DOHH2 (cell line): ENCODE results near the gene AHCY.
"Not testable (repeated sequence)": the region's sequence is repeated elsewhere in the genome, so short reads cannot be mapped to it uniquely, and the experiment has no call there.

Experiments used
- H3F3A ChIP-seq: fragments of 200-600 bp; sonication (generic), shearing (Covaris generic); 2 replicates; pipeline ENCODE4 v1.6.0; 2016; ENCODE audit warnings: antibody characterized with exemption, mild to moderate bottlenecking; ENCODE audit not compliant: control insufficient read depth, insufficient read depth
- H3K27ac ChIP-seq: fragments of 200-600 bp; sonication (generic); 2 replicates; pipeline ENCODE4 v1.5.1; 2014; ENCODE audit warnings: low read depth, mild to moderate bottlenecking, low read length, moderate library complexity
- H3K27me3 ChIP-seq: fragments of 200-600 bp; sonication (generic); 2 replicates; pipeline ENCODE4 v1.6.1; 2014; ENCODE audit warnings: mild to moderate bottlenecking, low read length, mixed read lengths; ENCODE audit not compliant: control insufficient read depth
- H3K36me3 ChIP-seq: fragments of 200-600 bp; sonication (generic); 2 replicates; pipeline ENCODE4 v1.6.1; 2014; ENCODE audit warnings: mild to moderate bottlenecking, low read length, moderate library complexity, mixed read lengths; ENCODE audit not compliant: control insufficient read depth
- H3K4me1 ChIP-seq: fragments of 200-600 bp; sonication (generic); 2 replicates; pipeline ENCODE4 v1.6.1; 2014; ENCODE audit warnings: mild to moderate bottlenecking, low read length, mixed read lengths; ENCODE audit not compliant: control insufficient read depth
- H3K4me2 ChIP-seq: fragments of 200-600 bp; sonication (generic); 2 replicates; pipeline ENCODE4 v1.6.0; 2014; ENCODE audit warnings: mild to moderate bottlenecking, low read length, moderate library complexity
- H3K4me3 ChIP-seq: fragments of 200-600 bp; sonication (generic); 2 replicates; pipeline ENCODE4 v1.5.1; 2014; ENCODE audit warnings: mild to moderate bottlenecking, low read length, mixed read lengths
- H3K79me2 ChIP-seq: fragments of 200-600 bp; sonication (generic); 2 replicates; pipeline ENCODE4 v1.6.1; 2014; ENCODE audit warnings: mild to moderate bottlenecking, low read length, mixed read lengths; ENCODE audit not compliant: control insufficient read depth
- H3K9me2 ChIP-seq: fragments of 200-600 bp; sonication (generic); replicated peaks from 2 replicates; pipeline ENCODE4 v1.6.1; 2014; ENCODE audit warnings: mild to moderate bottlenecking, low read length, mixed read lengths; ENCODE audit not compliant: control insufficient read depth
- H3K9me3 ChIP-seq: fragments of 200-600 bp; sonication (generic); 2 replicates; pipeline ENCODE4 v1.6.1; 2014; ENCODE audit warnings: antibody characterized with exemption, low read length, mixed read lengths; ENCODE audit not compliant: control insufficient read depth, insufficient read depth
- H4K20me1 ChIP-seq: fragments of 200-600 bp; sonication (generic); 2 replicates; pipeline ENCODE4 v1.6.0; 2014; ENCODE audit warnings: low read depth, mild to moderate bottlenecking, antibody characterized with exemption, low read length, moderate library complexity; ENCODE audit not compliant: control insufficient read depth, insufficient read depth
- EZH2phosphoT487 ChIP-seq: fragments of 200-600 bp; sonication (generic); IDR thresholded peaks from 2 replicates; pipeline ENCODE4 v1.6.1; 2017; ENCODE audit warnings: borderline replicate concordance, mild to moderate bottlenecking, antibody characterized with exemption, low read length, moderate library complexity, mixed read lengths
- TF ChIP-seq, protein P1 (sequence below): fragments of 200-600 bp; sonication (generic); IDR thresholded peaks from one replicate; pipeline ENCODE4 v1.5.1; 2014; ENCODE audit warnings: antibody characterized with exemption, mild to moderate bottlenecking, low read depth, low read length; ENCODE audit not compliant: poor library complexity, severe bottlenecking

AHCY gene

DNA sequence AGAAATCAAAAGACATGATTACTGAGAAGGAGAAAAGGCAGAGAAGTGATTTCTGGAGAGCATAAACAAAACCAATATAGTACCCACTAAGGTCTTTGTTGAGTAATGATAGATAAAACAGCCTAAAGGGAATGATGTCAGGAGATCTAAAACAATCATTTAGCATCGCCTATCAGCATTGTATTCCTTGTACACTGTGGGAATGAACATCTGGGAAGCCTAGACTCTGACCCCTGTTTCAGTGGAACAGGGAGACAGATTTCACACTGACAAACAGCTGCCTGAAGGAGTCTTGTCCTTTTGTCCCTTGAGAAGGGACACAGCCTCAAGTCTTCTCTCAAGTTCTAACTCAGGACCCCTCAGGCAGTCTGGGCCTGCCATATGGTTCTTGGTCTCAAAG lies 60.3 kb downstream of the AHCY start:
- no peak overlapping the region for H3K4me3 ChIP-seq
- 0 out of 2 replicates have a peak, but pooled peaks cover under 1% of the 10 kb centered on the region for H3K9me3 ChIP-seq
- H4K20me1 ChIP-seq = no peaks in the 10 kb centered on the region
- no peaks in the 10 kb centered on the region for H3K36me3 ChIP-seq
- TF ChIP-seq, protein P1, sequence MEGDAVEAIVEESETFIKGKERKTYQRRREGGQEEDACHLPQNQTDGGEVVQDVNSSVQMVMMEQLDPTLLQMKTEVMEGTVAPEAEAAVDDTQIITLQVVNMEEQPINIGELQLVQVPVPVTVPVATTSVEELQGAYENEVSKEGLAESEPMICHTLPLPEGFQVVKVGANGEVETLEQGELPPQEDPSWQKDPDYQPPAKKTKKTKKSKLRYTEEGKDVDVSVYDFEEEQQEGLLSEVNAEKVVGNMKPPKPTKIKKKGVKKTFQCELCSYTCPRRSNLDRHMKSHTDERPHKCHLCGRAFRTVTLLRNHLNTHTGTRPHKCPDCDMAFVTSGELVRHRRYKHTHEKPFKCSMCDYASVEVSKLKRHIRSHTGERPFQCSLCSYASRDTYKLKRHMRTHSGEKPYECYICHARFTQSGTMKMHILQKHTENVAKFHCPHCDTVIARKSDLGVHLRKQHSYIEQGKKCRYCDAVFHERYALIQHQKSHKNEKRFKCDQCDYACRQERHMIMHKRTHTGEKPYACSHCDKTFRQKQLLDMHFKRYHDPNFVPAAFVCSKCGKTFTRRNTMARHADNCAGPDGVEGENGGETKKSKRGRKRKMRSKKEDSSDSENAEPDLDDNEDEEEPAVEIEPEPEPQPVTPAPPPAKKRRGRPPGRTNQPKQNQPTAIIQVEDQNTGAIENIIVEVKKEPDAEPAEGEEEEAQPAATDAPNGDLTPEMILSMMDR = no peak
- no peak for TF ChIP-seq EZH2phosphoT487
- no peak overlapping the region for H3K4me2 ChIP-seq
- no peaks in the 10 kb centered on the region for H3K79me2 ChIP-seq
- H3K4me1 ChIP-seq = peaks cover 32% of the 10 kb centered on the region
- H3K9me2 ChIP-seq = no peaks in the 10 kb centered on the region
- H3K27me3 ChIP-seq = no peaks in the 10 kb centered on the region
- peaks cover 11% of the 10 kb centered on the region for H3F3A ChIP-seq
- no peak overlapping the region for H3K27ac ChIP-seq

DNA sequence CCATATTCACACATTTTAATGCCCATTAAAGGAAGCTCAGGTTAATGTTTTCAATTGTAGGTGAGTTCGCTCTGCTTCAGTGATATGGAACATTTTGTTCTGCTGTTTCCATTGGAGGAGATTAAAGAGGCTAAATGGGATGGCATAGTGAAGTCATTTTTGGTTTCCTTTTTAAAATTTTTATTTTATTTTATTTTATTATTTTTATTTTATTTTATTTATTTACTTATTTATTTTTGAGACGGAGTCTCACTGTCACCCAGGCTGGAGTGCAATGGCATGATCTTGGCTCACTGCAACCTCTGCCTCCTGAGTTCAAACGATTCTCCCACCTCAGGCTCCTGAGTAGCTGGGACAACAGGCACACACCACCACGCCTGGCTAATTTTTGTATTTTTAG lies 61.1 kb downstream of the AHCY start:
- H4K20me1 ChIP-seq, H3K79me2 ChIP-seq, H3K27me3 ChIP-seq, H3K36me3 ChIP-seq, H3K27ac ChIP-seq, H3K4me3 ChIP-seq, H3K9me2 ChIP-seq, H3K9me3 ChIP-seq: not testable (repeated sequence)
- Histone ChIP-seq H3F3A (peaks cover 11% of the 10 kb centered on the region), H3K4me1 (peaks cover 32% of the 10 kb centered on the region), H3K4me2 (peak overlapping the region; percentile 80)

DNA sequence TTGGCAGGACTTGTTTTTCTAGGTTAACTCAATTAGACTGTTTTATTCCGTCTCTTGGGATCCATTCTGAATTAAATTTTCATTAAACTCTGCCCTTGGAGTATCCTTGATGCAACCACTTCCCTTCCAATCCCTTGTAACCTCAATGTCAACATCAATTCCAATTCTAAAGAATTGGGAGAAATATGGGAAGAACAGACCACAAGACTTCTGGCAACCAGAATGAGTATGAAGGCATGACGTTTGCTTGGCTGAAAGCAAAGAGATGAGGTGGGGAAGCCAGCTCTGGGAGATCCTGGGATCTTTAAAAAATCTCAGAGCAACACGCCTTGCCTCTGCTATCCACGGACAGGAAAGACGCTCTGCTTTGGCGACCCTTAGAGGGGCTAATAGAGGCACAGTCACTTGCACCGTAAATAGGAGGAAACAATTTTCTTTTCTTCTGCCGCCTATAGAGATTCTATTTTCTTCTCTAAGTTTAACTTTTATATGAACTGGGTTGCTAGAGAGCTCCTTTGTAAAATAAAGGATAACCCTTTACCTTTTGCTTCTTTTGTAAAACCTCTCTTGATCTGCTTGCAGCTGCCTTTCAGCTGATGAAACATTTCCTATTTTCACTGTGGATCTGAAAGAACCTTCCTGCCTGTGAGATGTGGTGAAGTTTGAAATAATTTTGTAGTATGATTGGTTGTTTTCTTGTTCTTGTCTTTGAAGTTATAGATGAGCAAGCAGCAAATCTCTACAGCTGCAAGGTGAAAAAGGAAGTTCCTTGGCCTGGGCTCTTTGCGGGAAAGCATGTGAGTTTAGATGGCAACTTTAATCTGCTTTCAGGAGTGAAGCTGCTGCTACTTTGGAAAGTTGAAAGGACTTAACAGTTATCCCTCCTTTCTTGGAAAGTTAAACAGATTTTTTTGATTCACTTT lies 62.2 kb downstream of the AHCY start, which contains the start of gene ASIP:
ASIP (plus strand) TSS at position 731 of the 923 bp plus-strand sequence. CDS start 18,952 bp downstream, outside the sequence.
- peak within 1 kb of the TSS; percentile 62 for H3K27ac ChIP-seq
- no peaks in the 10 kb centered on the region for H3K79me2 ChIP-seq
- H3K9me3 ChIP-seq = peaks cover 9% of the 10 kb centered on the region; the same call in 1 of the 2 replicates
- no peaks in the 10 kb centered on the region for H3K27me3 ChIP-seq
- peaks cover 32% of the 10 kb centered on the region for H3K4me1 ChIP-seq
- peak within 1 kb of the TSS; percentile 80 for H3K4me2 ChIP-seq
- no peaks in the 10 kb centered on the region for H3K9me2 ChIP-seq
- H3F3A ChIP-seq = peaks cover 11% of the 10 kb centered on the region
- no peaks in the 10 kb centered on the region for H3K36me3 ChIP-seq
- H4K20me1 ChIP-seq = no peaks in the 10 kb centered on the region
- H3K4me3 ChIP-seq = peak within 1 kb of the TSS; percentile 62
- TF ChIP-seq, protein P1 = no peak

DNA sequence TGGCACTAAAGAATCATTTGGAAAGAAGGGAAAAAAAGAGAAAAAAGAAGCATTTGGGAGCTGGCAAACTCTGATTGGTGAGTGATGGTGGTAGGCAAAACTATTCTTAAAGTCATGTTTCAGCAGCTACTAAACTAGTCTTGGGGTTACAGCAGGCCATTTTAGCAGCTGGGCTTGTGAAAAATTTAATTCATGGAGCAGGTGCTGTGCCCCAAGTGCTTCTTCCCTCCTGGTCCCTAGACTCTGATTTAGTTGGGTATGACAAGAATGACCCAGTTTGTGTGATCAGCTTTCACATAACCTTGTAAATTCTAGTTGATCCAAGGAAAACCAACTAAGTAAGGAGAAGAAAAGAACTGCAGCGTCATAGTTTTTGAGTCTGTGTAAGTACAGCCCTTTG lies 63.0 kb downstream of the AHCY start:
- H3K79me2 ChIP-seq = no peaks in the 10 kb centered on the region
- no peaks in the 10 kb centered on the region for H3K9me2 ChIP-seq
- H3K4me1 ChIP-seq = peaks cover 32% of the 10 kb centered on the region
- TF ChIP-seq, protein P1 = no peak
- TF ChIP-seq EZH2phosphoT487 = no peak
- H4K20me1 ChIP-seq = no peaks in the 10 kb centered on the region
- H3K4me3 ChIP-seq = no peak overlapping the region; the same call in 1 of the 2 replicates
- peaks cover 9% of the 10 kb centered on the region; the same call in 1 of the 2 replicates for H3K9me3 ChIP-seq
- H3K27me3 ChIP-seq = no peaks in the 10 kb centered on the region
- peak overlapping the region; percentile 80; the same call in 1 of the 2 replicates for H3K4me2 ChIP-seq
- H3K27ac ChIP-seq = no peak overlapping the region
- H3F3A ChIP-seq = peaks cover 11% of the 10 kb centered on the region
- no peaks in the 10 kb centered on the region for H3K36me3 ChIP-seq
